Measurements from ENCODE around the gene POT1. TPM values are rescaled to one million over a fixed set of nuclear protein-coding genes. Genes with fewer than 3 reads are reported as not detected.
"Not testable (repeated sequence)": the region's sequence is repeated elsewhere in the genome, so short reads cannot be mapped to it uniquely, and the experiment has no call there.

POT1 gene
- total RNA-seq, 1 experiment from 2014 or later: 20.9 TPM

GRCh38 chr7:124959676-124960075 lies 30.1 kb upstream of the POT1 start:
- ChIA-PET CTCF (no interaction called here), POLR2A (no interaction called here)
- intact Hi-C loops (cut with micrococcal nuclease; ENCODE audit: unreplicated experiment) (no loop called here), in situ Hi-C loops (cut with HindIII; ENCODE audit: low pct_unique_long_range_greater_than_20kb, low sequenced_read_pairs) (no loop called here)
- Histone ChIP-seq H3K4me3 (ENCODE audit: low read depth in 2 of 2, low read length in 2 of 2) (no peak overlapping the region), H3K27ac (ENCODE audit: low read length) (no peak overlapping the region), H3K4me1 (ENCODE audit: control insufficient read depth, insufficient read depth, low read length) (no peaks in the 10 kb centered on the region), H3K27me3 (ENCODE audit: control insufficient read depth, insufficient read depth, low read length) (no peaks in the 10 kb centered on the region), H3K36me3 (ENCODE audit: control insufficient read depth, insufficient read depth, low read length) (no peaks in the 10 kb centered on the region), H3K9me3 (ENCODE audit: control insufficient read depth, insufficient read depth, low read depth, low read length) (no peaks in the 10 kb centered on the region)
- DNase-seq (ENCODE audit: low read depth, low spot score) (no peak), ATAC-seq (no peak)
- no TSS peak for BruUV-seq (replicated peaks)
- TF ChIP-seq TCF7L2 (IDR thresholded peaks at IDR 0.05; ENCODE audit: low read depth, low read length) (no peak), CTCF (IDR thresholded peaks at IDR 0.05) (no peak), SIN3A (IDR thresholded peaks at IDR 0.05; ENCODE audit: borderline replicate concordance, insufficient read depth, low read depth, low read length) (no peak), POLR2AphosphoS5 (IDR thresholded peaks at IDR 0.05; ENCODE audit: low read depth, low read length) (no peak), REST (IDR thresholded peaks at IDR 0.05; ENCODE audit: insufficient read depth in 1 of 2, low read depth in 2 of 2, low read length in 1 of 2) (no peak)

GRCh38 chr7:124957952-124958351 lies 28.3 kb upstream of the POT1 start:
- H3K4me1 ChIP-seq (ENCODE audit: control insufficient read depth, insufficient read depth, low read length); H3K36me3 ChIP-seq (ENCODE audit: control insufficient read depth, insufficient read depth, low read length); DNase-seq (ENCODE audit: low read depth, low spot score); BruUV-seq (replicated peaks); CTCF ChIA-PET; H3K4me3 ChIP-seq (ENCODE audit: low read depth in 2 of 2, low read length in 2 of 2); H3K9me3 ChIP-seq (ENCODE audit: control insufficient read depth, insufficient read depth, low read depth, low read length); ATAC-seq; POLR2A ChIA-PET; intact Hi-C loops (cut with micrococcal nuclease; ENCODE audit: unreplicated experiment); H3K27me3 ChIP-seq (ENCODE audit: control insufficient read depth, insufficient read depth, low read length); H3K27ac ChIP-seq (ENCODE audit: low read length); in situ Hi-C loops (cut with HindIII; ENCODE audit: low pct_unique_long_range_greater_than_20kb, low sequenced_read_pairs): not testable (repeated sequence)

- H3K4me1 ChIP-seq (ENCODE audit: control insufficient read depth, insufficient read depth, low read length): no peaks in the 10 kb centered on the region
- ChIA-PET POLR2A (no interaction called here), CTCF (no interaction called here)
- H3K4me3 ChIP-seq (ENCODE audit: low read depth in 2 of 2, low read length in 2 of 2): no peak overlapping the region
- intact Hi-C loops (cut with micrococcal nuclease; ENCODE audit: unreplicated experiment) (no loop called here), in situ Hi-C loops (cut with HindIII; ENCODE audit: low pct_unique_long_range_greater_than_20kb, low sequenced_read_pairs) (no loop called here)
- no peaks in the 10 kb centered on the region for H3K27me3 ChIP-seq (ENCODE audit: control insufficient read depth, insufficient read depth, low read length)
- H3K9me3 ChIP-seq (ENCODE audit: control insufficient read depth, insufficient read depth, low read depth, low read length): no peaks in the 10 kb centered on the region
- ATAC-seq (no peak), DNase-seq (ENCODE audit: low read depth, low spot score) (no peak)
- H3K36me3 ChIP-seq (ENCODE audit: control insufficient read depth, insufficient read depth, low read length): no peaks in the 10 kb centered on the region
- H3K27ac ChIP-seq (ENCODE audit: low read length): no peak overlapping the region
- TF ChIP-seq REST (IDR thresholded peaks at IDR 0.05; ENCODE audit: insufficient read depth in 1 of 2, low read depth in 2 of 2, low read length in 1 of 2): no peak
- no peak for TF ChIP-seq CTCF (IDR thresholded peaks at IDR 0.05)
- TF ChIP-seq TCF7L2 (IDR thresholded peaks at IDR 0.05; ENCODE audit: low read depth, low read length): no peak
- TF ChIP-seq SIN3A (IDR thresholded peaks at IDR 0.05; ENCODE audit: borderline replicate concordance, insufficient read depth, low read depth, low read length): no peak
- no peak for TF ChIP-seq POLR2AphosphoS5 (IDR thresholded peaks at IDR 0.05; ENCODE audit: low read depth, low read length)
- no TSS peak for BruUV-seq (replicated peaks)
Observed at GRCh38 chr7:124956160-124956559, 26.5 kb upstream of the POT1 start.

Data from Panc1 (cell line).